ENCODE measurements around the gene OCA2.

Gene OCA2

GRCh38 chr15:27889258-27889657 is 209.9 kb downstream of the OCA2 start:
- no peak for TF ChIP-seq CEBPB (IDR thresholded peaks at IDR 0.05)
- no peak for TF ChIP-seq TCF12 (IDR thresholded peaks at IDR 0.05; ENCODE audit: low read depth)
- TF ChIP-seq NFIC (IDR thresholded peaks at IDR 0.05) = no peak
- TF ChIP-seq, protein P1, sequence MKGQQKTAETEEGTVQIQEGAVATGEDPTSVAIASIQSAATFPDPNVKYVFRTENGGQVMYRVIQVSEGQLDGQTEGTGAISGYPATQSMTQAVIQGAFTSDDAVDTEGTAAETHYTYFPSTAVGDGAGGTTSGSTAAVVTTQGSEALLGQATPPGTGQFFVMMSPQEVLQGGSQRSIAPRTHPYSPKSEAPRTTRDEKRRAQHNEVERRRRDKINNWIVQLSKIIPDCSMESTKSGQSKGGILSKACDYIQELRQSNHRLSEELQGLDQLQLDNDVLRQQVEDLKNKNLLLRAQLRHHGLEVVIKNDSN (IDR thresholded peaks at IDR 0.05) = no peak
- no peak for TF ChIP-seq RAD21 (IDR thresholded peaks at IDR 0.05; ENCODE audit: low read depth)
- TF ChIP-seq TAF1 (IDR thresholded peaks at IDR 0.05; ENCODE audit: low read depth) = no peak
- TF ChIP-seq EGR1 (IDR thresholded peaks at IDR 0.05) = no peak
- TF ChIP-seq TEAD4 (IDR thresholded peaks at IDR 0.05) = no peak
- TF ChIP-seq ZBTB7A (IDR thresholded peaks at IDR 0.05; ENCODE audit: low read depth) = no peak
- no peak for TF ChIP-seq MAX (IDR thresholded peaks at IDR 0.05)

GRCh38 chr15:27885201-27885600 is 213.9 kb downstream of the OCA2 start:
- TF ChIP-seq TAF1 (IDR thresholded peaks at IDR 0.05; ENCODE audit: low read depth) (no peak), TCF12 (IDR thresholded peaks at IDR 0.05; ENCODE audit: low read depth) (no peak), TEAD4 (IDR thresholded peaks at IDR 0.05) (no peak), YY1 (IDR thresholded peaks at IDR 0.05; ENCODE audit: low read depth) (no peak), ZBTB7A (IDR thresholded peaks at IDR 0.05; ENCODE audit: low read depth) (no peak), CREB1 (IDR thresholded peaks at IDR 0.05; ENCODE audit: low read depth) (no peak), MAX (IDR thresholded peaks at IDR 0.05) (no peak), NFIC (IDR thresholded peaks at IDR 0.05) (no peak), REST (IDR thresholded peaks at IDR 0.05; ENCODE audit: low read depth) (no peak), CEBPB (IDR thresholded peaks at IDR 0.05) (no peak), FOXM1 (IDR thresholded peaks at IDR 0.05; ENCODE audit: borderline replicate concordance, low read depth) (no peak), EP300 (IDR thresholded peaks at IDR 0.05; ENCODE audit: borderline replicate concordance) (no peak), RAD21 (IDR thresholded peaks at IDR 0.05; ENCODE audit: low read depth) (no peak), EGR1 (IDR thresholded peaks at IDR 0.05) (no peak)
- TF ChIP-seq, protein P1 (IDR thresholded peaks at IDR 0.05) = no peak

- TF ChIP-seq CREB1 (IDR thresholded peaks at IDR 0.05; ENCODE audit: low read depth) = no peak
- no peak for TF ChIP-seq NFIC (IDR thresholded peaks at IDR 0.05)
- TF ChIP-seq TAF1 (IDR thresholded peaks at IDR 0.05; ENCODE audit: low read depth) = no peak
- no peak for TF ChIP-seq YY1 (IDR thresholded peaks at IDR 0.05; ENCODE audit: low read depth)
- TF ChIP-seq FOXM1 (IDR thresholded peaks at IDR 0.05; ENCODE audit: borderline replicate concordance, low read depth) = no peak
- TF ChIP-seq, protein P1 (IDR thresholded peaks at IDR 0.05) = no peak
- TF ChIP-seq TEAD4 (IDR thresholded peaks at IDR 0.05) = no peak
- no peak for TF ChIP-seq CEBPB (IDR thresholded peaks at IDR 0.05)
- no peak for TF ChIP-seq RAD21 (IDR thresholded peaks at IDR 0.05; ENCODE audit: low read depth)
- TF ChIP-seq REST (IDR thresholded peaks at IDR 0.05; ENCODE audit: low read depth) = no peak
- TF ChIP-seq EGR1 (IDR thresholded peaks at IDR 0.05) = no peak
- no peak for TF ChIP-seq ZBTB7A (IDR thresholded peaks at IDR 0.05; ENCODE audit: low read depth)
- no peak for TF ChIP-seq MAX (IDR thresholded peaks at IDR 0.05)
- no peak for TF ChIP-seq EP300 (IDR thresholded peaks at IDR 0.05; ENCODE audit: borderline replicate concordance)
- no peak for TF ChIP-seq TCF12 (IDR thresholded peaks at IDR 0.05; ENCODE audit: low read depth)
These were observed 214.4 kb downstream of the OCA2 start for GRCh38 chr15:27884726-27885125.

- TF ChIP-seq TCF12 (IDR thresholded peaks at IDR 0.05; ENCODE audit: low read depth) (no peak), YY1 (IDR thresholded peaks at IDR 0.05; ENCODE audit: low read depth) (no peak)
- TF ChIP-seq, protein P1 (IDR thresholded peaks at IDR 0.05) = no peak
These were observed 220.3 kb downstream of the OCA2 start for GRCh38 chr15:27878841-27879240.

DNA sequence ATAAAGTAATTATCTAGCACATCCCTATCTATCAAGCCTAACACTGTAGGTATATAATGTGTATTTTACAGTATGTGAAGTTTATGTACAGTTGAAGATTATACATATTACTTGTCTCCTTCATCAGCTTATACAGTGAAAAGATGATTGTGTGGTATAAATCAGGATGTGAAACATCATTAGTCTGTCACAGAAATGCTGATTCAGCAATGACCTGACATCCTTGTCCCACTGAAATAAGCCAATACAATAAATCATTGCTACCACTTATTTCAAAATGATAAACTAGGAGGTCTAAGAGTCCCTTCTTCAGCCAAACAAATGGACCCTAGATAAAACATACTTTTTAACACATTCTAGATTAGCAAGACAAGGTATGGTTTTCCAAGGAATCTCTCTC is 225.3 kb downstream of the OCA2 start:
- TF ChIP-seq TEAD4 (IDR thresholded peaks at IDR 0.05) (no peak), FOXM1 (IDR thresholded peaks at IDR 0.05; ENCODE audit: borderline replicate concordance, low read depth) (no peak), CREB1 (IDR thresholded peaks at IDR 0.05; ENCODE audit: low read depth) (no peak), RAD21 (IDR thresholded peaks at IDR 0.05; ENCODE audit: low read depth) (no peak), MAX (IDR thresholded peaks at IDR 0.05) (no peak), TAF1 (IDR thresholded peaks at IDR 0.05; ENCODE audit: low read depth) (no peak)
